ENCODE results near the gene ACOT9. TPM values are rescaled to one million over a fixed set of nuclear protein-coding genes. Genes with fewer than 3 reads are reported as not detected.

The ACOT9 gene
- total and polyA plus RNA-seq, 10 of the 15 experiments (the other 5 are each of a cell fraction or from before 2014, with no cell fraction given), result 17.4 to 42.5 (median 23.3) TPM

DNA sequence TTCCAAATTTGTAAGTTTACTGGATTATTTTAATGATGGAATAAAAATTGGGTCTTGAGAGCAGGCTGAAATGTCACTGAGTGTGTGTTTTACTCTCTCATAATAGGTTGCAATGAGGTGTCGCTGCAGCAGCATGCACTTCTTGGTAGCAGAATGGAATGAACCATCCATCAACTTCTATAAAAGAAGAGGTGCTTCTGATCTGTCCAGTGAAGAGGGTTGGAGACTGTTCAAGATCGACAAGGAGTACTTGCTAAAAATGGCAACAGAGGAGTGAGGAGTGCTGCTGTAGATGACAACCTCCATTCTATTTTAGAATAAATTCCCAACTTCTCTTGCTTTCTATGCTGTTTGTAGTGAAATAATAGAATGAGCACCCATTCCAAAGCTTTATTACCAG is 42.5 kb upstream of the ACOT9 start (continued):
- TF ChIP-seq, protein P1, sequence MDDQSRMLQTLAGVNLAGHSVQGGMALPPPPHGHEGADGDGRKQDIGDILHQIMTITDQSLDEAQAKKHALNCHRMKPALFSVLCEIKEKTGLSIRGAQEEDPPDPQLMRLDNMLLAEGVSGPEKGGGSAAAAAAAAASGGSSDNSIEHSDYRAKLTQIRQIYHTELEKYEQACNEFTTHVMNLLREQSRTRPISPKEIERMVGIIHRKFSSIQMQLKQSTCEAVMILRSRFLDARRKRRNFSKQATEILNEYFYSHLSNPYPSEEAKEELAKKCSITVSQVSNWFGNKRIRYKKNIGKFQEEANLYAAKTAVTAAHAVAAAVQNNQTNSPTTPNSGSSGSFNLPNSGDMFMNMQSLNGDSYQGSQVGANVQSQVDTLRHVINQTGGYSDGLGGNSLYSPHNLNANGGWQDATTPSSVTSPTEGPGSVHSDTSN (IDR thresholded peaks at IDR 0.05; ENCODE audit: insufficient replicate concordance, low read depth, low read length), result no peak
- TF ChIP-seq SIX5 (IDR thresholded peaks at IDR 0.05; ENCODE audit: low read depth, low read length, severe bottlenecking) (no peak), TCF3 (IDR thresholded peaks at IDR 0.05; ENCODE audit: borderline replicate concordance, insufficient read depth, low read depth, low read length) (no peak), SUZ12 (IDR thresholded peaks at IDR 0.05; ENCODE audit: unreplicated experiment) (no peak), HDAC6 (IDR thresholded peaks at IDR 0.05; ENCODE audit: unreplicated experiment) (no peak)

DNA sequence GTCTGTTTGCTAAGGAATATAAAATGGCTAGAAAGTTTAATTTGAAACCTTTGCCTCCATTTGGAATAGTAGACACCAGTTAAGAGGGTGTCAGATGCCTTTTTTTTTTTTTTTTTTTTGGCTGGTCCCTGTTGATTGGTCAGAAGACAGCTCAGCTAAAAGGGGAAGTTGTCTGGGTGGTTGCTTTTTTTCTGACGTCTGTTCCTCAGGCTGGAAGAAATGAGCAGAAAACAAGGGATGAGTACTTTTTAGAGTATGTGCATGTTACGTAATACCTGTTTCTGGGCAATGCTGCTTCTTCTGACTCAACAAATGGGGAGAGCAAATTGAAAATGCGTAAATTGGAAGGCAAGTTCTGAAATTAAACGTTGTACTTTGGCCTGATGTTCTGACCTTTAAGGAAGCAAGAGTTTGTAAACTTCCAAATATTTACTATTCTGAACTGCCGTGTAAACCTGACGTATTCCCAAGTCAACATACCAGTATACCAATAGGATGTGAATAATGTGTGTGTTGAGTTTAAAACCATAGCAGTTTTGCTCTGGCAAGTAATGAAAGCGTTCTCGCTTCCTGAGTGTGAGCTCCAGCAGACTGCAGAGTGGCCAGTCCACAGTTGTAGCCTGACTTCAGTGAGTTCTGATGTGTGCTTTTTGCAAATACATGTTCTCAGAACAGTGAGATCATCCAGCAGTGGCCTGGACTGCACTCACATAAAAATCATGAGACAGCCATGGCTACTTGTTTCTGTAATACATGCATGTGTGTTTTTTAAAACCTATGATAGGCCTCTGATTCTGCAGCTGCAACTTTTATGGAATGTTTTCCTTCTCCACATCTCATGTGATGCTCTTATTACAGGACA is 41.6 kb upstream of the ACOT9 start:
- Histone ChIP-seq H3K4me2 (ENCODE audit: control insufficient read depth, insufficient read depth) (peak overlapping the region; percentile 45), H3K79me2 (ENCODE audit: control insufficient read depth, insufficient read depth, low read length) (peaks cover 9% of the 10 kb centered on the region), H4K20me1 (ENCODE audit: control insufficient read depth, insufficient read depth) (no peaks in the 10 kb centered on the region), H3K27me3 (replicated peaks in 1 of 2; ENCODE audit: control insufficient read depth in 2 of 2, insufficient read depth in 2 of 2, low read length in 1 of 2) (no peaks in the 10 kb centered on the region), H2AFZ (ENCODE audit: control insufficient read depth, low read depth, low read length) (no peak overlapping the region), H3K36me3 (ENCODE audit: control insufficient read depth in 2 of 2, insufficient read depth in 2 of 2, low read length in 1 of 2) (no peaks in the 10 kb centered on the region), H3K27ac (ENCODE audit: control insufficient read depth, insufficient read depth) (no peak overlapping the region), H3K9me3 (replicated peaks; ENCODE audit: control insufficient read depth, insufficient read depth, low read length) (no peaks in the 10 kb centered on the region; the same call in 2 of the 3 replicates), H3K4me3 (peak overlapping the region; percentile 68), H3K4me1 (ENCODE audit: control insufficient read depth, insufficient read depth, low read length) (no peaks in the 10 kb centered on the region), H3K9ac (ENCODE audit: control insufficient read depth, insufficient read depth, low read length) (no peak overlapping the region)
- SMC1A ChIA-PET (ENCODE audit: uncharacterized antibody, unreplicated experiment), result interaction anchor here (0.6 to 6.8 kb wide), 4 partner anchors 82 to 237 kb away, joined by 3 to 82 read pairs (median 4); no protein-coding TSS in a partner anchor
- BruUV-seq (replicated peaks), result no TSS peak
- POLR2A ChIA-PET, result interaction anchor here (0.6 to 3.3 kb wide), 9 partner anchors 8 to 377 kb away, joined by 3 to 26 read pairs (median 4); partner anchors contain the start of gene ACOT9
- RAD21 ChIA-PET (ENCODE audit: unreplicated experiment), result interaction anchor here (0.7 to 5.7 kb wide), 4 partner anchors 29 to 269 kb away, joined by 3 to 96 read pairs (median 13); partner anchors contain the start of gene EIF2S3
- intact Hi-C loops (cut with micrococcal nuclease; ENCODE audit: unreplicated experiment), result loop anchor here (10.0 kb wide), 1 partner anchor 270 kb away; the partner anchor contains the start of gene EIF2S3
- 54% methylated on average over 8 of the region's 8 CpGs for WGBS (ENCODE audit: insufficient coverage, insufficient replicate concordance, low lambda C conversion rate, missing lambda C conversion rate)
- ATAC-seq (peak; percentile 7), DNase-seq (ENCODE audit: low read depth, low spot score) (no peak), FAIRE-seq (no peak)
- in situ Hi-C loops (cut with MboI), result loop anchor here (5.0 kb wide), 1 partner anchor 118 kb away; no protein-coding TSS in a partner anchor
- CTCF ChIA-PET, result interaction anchor here (2.5 to 5.7 kb wide), 2 partner anchors 11 to 117 kb away, joined by 14 to 123 read pairs; no protein-coding TSS in a partner anchor
- TF ChIP-seq NFYB (IDR thresholded peaks at IDR 0.05; ENCODE audit: insufficient read depth, low read depth, low read length) (peak; percentile 44; the same call in 1 of the 2 replicates), SMAD1 (IDR thresholded peaks at IDR 0.05; ENCODE audit: low read depth, partially characterized antibody) (peak; percentile 8), POLR2A (IDR thresholded peaks at IDR 0.05; ENCODE audit: low read depth, low read length) (peak; percentile 50; the same call in 1 of the 2 replicates), ZNF384 (IDR thresholded peaks at IDR 0.05; ENCODE audit: borderline replicate concordance, low read depth, low read length) (peak; percentile 91), HDGF (IDR thresholded peaks at IDR 0.05) (no peak), BACH1 (IDR thresholded peaks at IDR 0.05; ENCODE audit: borderline replicate concordance) (peak; percentile 32; the same call in 1 of the 2 replicates), FOS (IDR thresholded peaks at IDR 0.05; ENCODE audit: borderline replicate concordance, extremely low read depth, insufficient read length) (no peak), LARP7 (IDR thresholded peaks at IDR 0.05) (no peak), POLR2AphosphoS5 (IDR thresholded peaks at IDR 0.05; ENCODE audit: low read length) (peak; percentile 85)
- TF ChIP-seq, protein P2, sequence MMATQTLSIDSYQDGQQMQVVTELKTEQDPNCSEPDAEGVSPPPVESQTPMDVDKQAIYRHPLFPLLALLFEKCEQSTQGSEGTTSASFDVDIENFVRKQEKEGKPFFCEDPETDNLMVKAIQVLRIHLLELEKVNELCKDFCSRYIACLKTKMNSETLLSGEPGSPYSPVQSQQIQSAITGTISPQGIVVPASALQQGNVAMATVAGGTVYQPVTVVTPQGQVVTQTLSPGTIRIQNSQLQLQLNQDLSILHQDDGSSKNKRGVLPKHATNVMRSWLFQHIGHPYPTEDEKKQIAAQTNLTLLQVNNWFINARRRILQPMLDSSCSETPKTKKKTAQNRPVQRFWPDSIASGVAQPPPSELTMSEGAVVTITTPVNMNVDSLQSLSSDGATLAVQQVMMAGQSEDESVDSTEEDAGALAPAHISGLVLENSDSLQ (IDR thresholded peaks at IDR 0.05), result peak; percentile 17; the same call in 1 of the 2 replicates
- TF ChIP-seq, protein P3, sequence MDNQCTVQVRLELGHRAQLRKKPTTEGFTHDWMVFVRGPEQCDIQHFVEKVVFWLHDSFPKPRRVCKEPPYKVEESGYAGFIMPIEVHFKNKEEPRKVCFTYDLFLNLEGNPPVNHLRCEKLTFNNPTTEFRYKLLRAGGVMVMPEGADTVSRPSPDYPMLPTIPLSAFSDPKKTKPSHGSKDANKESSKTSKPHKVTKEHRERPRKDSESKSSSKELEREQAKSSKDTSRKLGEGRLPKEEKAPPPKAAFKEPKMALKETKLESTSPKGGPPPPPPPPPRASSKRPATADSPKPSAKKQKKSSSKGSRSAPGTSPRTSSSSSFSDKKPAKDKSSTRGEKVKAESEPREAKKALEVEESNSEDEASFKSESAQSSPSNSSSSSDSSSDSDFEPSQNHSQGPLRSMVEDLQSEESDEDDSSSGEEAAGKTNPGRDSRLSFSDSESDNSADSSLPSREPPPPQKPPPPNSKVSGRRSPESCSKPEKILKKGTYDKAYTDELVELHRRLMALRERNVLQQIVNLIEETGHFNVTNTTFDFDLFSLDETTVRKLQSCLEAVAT (IDR thresholded peaks at IDR 0.05), result 0 out of 2 replicates have a peak, but pooled peaks have one; percentile 9

Measured in GM12878 (cell line).